GM21515 (cell line): ENCODE results near the gene PHACTR3.

Experiments
- ATAC-seq: cut with Tn5 transposase; IDR thresholded peaks from one replicate; pipeline ENCODE4 v1.9.1; 2021; ENCODE audit not compliant: unreplicated experiment

The PHACTR3 gene

GRCh38 chr20:59690101-59690500 lies 85.8 kb downstream of the PHACTR3 start:
- no peak for ATAC-seq

- no peak for ATAC-seq
These were observed 86.6 kb downstream of the PHACTR3 start for GRCh38 chr20:59690976-59691375.

- ATAC-seq: no peak
These were observed 87.8 kb downstream of the PHACTR3 start for GRCh38 chr20:59692139-59692538.

- no peak for ATAC-seq
These were observed 89.2 kb downstream of the PHACTR3 start for GRCh38 chr20:59693587-59693986.

GRCh38 chr20:59696476-59696875 lies 92.1 kb downstream of the PHACTR3 start:
- no peak for ATAC-seq

- ATAC-seq: no peak
These were observed 92.7 kb downstream of the PHACTR3 start for GRCh38 chr20:59697068-59697467.

- no peak for ATAC-seq
These were observed 94.3 kb downstream of the PHACTR3 start for GRCh38 chr20:59698598-59698997.

GRCh38 chr20:59701236-59701635 lies 96.9 kb downstream of the PHACTR3 start:
- no peak for ATAC-seq

- ATAC-seq: no peak
These were observed 98.7 kb downstream of the PHACTR3 start for GRCh38 chr20:59703046-59703445.

GRCh38 chr20:59705651-59706399 lies 101.5 kb downstream of the PHACTR3 start:
- ATAC-seq: no peak

GRCh38 chr20:59706400-59706693 lies 102.0 kb downstream of the PHACTR3 start:
- no peak for ATAC-seq

GRCh38 chr20:59708326-59708725 lies 104.0 kb downstream of the PHACTR3 start:
- ATAC-seq: no peak

GRCh38 chr20:59709636-59710035 lies 105.3 kb downstream of the PHACTR3 start:
- no peak for ATAC-seq

GRCh38 chr20:59718071-59718470 lies 113.7 kb downstream of the PHACTR3 start:
- ATAC-seq: no peak

- ATAC-seq: no peak
These were observed 114.4 kb downstream of the PHACTR3 start for GRCh38 chr20:59718751-59719150.

- no peak for ATAC-seq
These were observed 115.7 kb downstream of the PHACTR3 start for GRCh38 chr20:59720013-59720412.

GRCh38 chr20:59721386-59721785 lies 117.0 kb downstream of the PHACTR3 start:
- no peak for ATAC-seq

GRCh38 chr20:59723108-59723500 lies 118.8 kb downstream of the PHACTR3 start:
- no peak for ATAC-seq

GRCh38 chr20:59723607-59724456 lies 119.5 kb downstream of the PHACTR3 start:
- ATAC-seq: no peak

- ATAC-seq: no peak
These were observed 120.4 kb downstream of the PHACTR3 start for GRCh38 chr20:59724457-59725366.

- no peak for ATAC-seq
These were observed 121.3 kb downstream of the PHACTR3 start for GRCh38 chr20:59725476-59726280.
